RWPE1 (cell line): ENCODE results near the gene NEURL2.
A peak's percentile ranks its signal among the peaks of the same experiment; 100 is the strongest.

Experiments used
- CTCF ChIA-PET: fragments of 350-600 bp; sonication (Branson Sonifier 250); formaldehyde crosslinking; extraction: SDS; loops from one replicate; lab custom pipeline; 2021; lab: Yijun Ruan, JAX
- POLR2A ChIA-PET: fragments of 400-600 bp; formaldehyde crosslinking; extraction: SDS; loops from one replicate; lab custom pipeline; 2020; ENCODE audit warnings: antibody characterized with exemption; ENCODE audit not compliant: low non-redundant PET; lab: Yijun Ruan, JAX
- DNase-seq: peaks from one replicate; pipeline ENCODE4 v3.0.0; 2012; ENCODE audit warnings: low spot score
- H3K27ac ChIP-seq: fragments of 450-650 bp; 2 replicates; pipeline ENCODE4 v1.5.1; 2017
- CTCF ChIP-seq: fragments of 450-650 bp; conservative IDR thresholded peaks from 2 replicates; pipeline ENCODE4 v1.5.1; 2017; ENCODE audit warnings: low read depth, mild to moderate bottlenecking

NEURL2 gene

GRCh38 chr20:45909336-45909808, 18.4 kb upstream of the NEURL2 start:
- CTCF ChIA-PET, result interaction anchor here (0.5 to 1.0 kb wide), 3 partner anchors 14 to 191 kb away, joined by 3 to 5 read pairs (median 4); no protein-coding TSS in a partner anchor
- no peak for TF ChIP-seq CTCF

GRCh38 chr20:45908084-45908483, 17.1 kb upstream of the NEURL2 start:
- TF ChIP-seq CTCF, result no peak
- no peak overlapping the region; the same call in 1 of the 2 replicates for H3K27ac ChIP-seq
- ChIA-PET POLR2A (no interaction called here), CTCF (interaction anchor here (0.6 kb wide), 1 partner anchor 1405 kb away, joined by 6 read pairs; no protein-coding TSS in a partner anchor)
- no peak for DNase-seq

More at GRCh38 chr20:45909336-45909808, 18.4 kb upstream of the NEURL2 start:
- POLR2A ChIA-PET, result interaction anchor here (0.6 kb wide), 1 partner anchor 447 kb away, joined by 3 read pairs; no protein-coding TSS in a partner anchor
- DNase-seq, result no peak
- H3K27ac ChIP-seq, result peak overlapping the region; percentile 79

GRCh38 chr20:45907219-45907948, 16.4 kb upstream of the NEURL2 start:
- no peak for TF ChIP-seq CTCF
- no peak overlapping the region; the same call in 1 of the 2 replicates for H3K27ac ChIP-seq
- DNase-seq, result no peak
- POLR2A ChIA-PET, result no interaction called here
- CTCF ChIA-PET, result interaction anchor here (0.6 to 0.8 kb wide), 2 partner anchors 66 to 1405 kb away, joined by 3 to 6 read pairs; no protein-coding TSS in a partner anchor

- ChIA-PET POLR2A (interaction anchor here (0.5 to 1.2 kb wide), 2 partner anchors 14 to 743 kb away, joined by 4 to 7 read pairs; no protein-coding TSS in a partner anchor), CTCF (interaction anchor here (1.2 to 1.5 kb wide), 2 partner anchors 17 to 65 kb away, joined by 4 to 5 read pairs; no protein-coding TSS in a partner anchor)
- no peak for TF ChIP-seq CTCF
- H3K27ac ChIP-seq, result peak overlapping the region; percentile 53
- DNase-seq, result peak; percentile 95
Measured at GRCh38 chr20:45905505-45906079, 14.6 kb upstream of the NEURL2 start.

GRCh38 chr20:45904583-45905504, 13.8 kb upstream of the NEURL2 start:
- ChIA-PET CTCF (interaction anchor here (1.2 to 1.5 kb wide), 2 partner anchors 16 to 66 kb away, joined by 4 to 5 read pairs; no protein-coding TSS in a partner anchor), POLR2A (interaction anchor here (0.5 to 1.2 kb wide), 2 partner anchors 13 to 744 kb away, joined by 4 to 7 read pairs; no protein-coding TSS in a partner anchor)
- H3K27ac ChIP-seq, result peak overlapping the region; percentile 53
- TF ChIP-seq CTCF, result no peak
- no peak for DNase-seq
